HG03196 (cell line): ENCODE measurements around the gene ERI2.
"Not testable (repeated sequence)": the region's sequence is repeated elsewhere in the genome, so short reads cannot be mapped to it uniquely, and the experiment has no call there.

Experiments used
- ATAC-seq: cut with Tn5 transposase; IDR thresholded peaks from one replicate; pipeline ENCODE4 v1.9.1; 2021; ENCODE audit not compliant: unreplicated experiment

Gene ERI2

GRCh38 chr16:20821682-20822081 lies 15.4 kb upstream of the ERI2 start:
- ATAC-seq: no peak

- ATAC-seq: no peak
Observed at GRCh38 chr16:20818929-20819585, 12.8 kb upstream of the ERI2 start.

- no peak for ATAC-seq
Observed at GRCh38 chr16:20814784-20815183, 8.5 kb upstream of the ERI2 start.

- no peak for ATAC-seq
Observed at GRCh38 chr16:20812510-20812909, 6.2 kb upstream of the ERI2 start.

- no peak for ATAC-seq
Observed at GRCh38 chr16:20811889-20812439, 5.7 kb upstream of the ERI2 start.

- no peak for ATAC-seq
Observed at GRCh38 chr16:20807862-20808261, 1.6 kb upstream of the ERI2 start.

GRCh38 chr16:20805684-20806167 lies 546 bp downstream of the ERI2 start:
- ATAC-seq: not testable (repeated sequence)

GRCh38 chr16:20803561-20804214 lies 2.6 kb downstream of the ERI2 start:
- ATAC-seq: no peak

GRCh38 chr16:20803192-20803560 lies 3.1 kb downstream of the ERI2 start:
- ATAC-seq: no peak

- no peak for ATAC-seq
Observed at GRCh38 chr16:20801278-20801677, 5.0 kb downstream of the ERI2 start.

- ATAC-seq: no peak
Observed at GRCh38 chr16:20799599-20799998, 6.7 kb downstream of the ERI2 start.

GRCh38 chr16:20798364-20798763 lies 7.9 kb downstream of the ERI2 start:
- no peak for ATAC-seq

GRCh38 chr16:20791923-20792612 lies 14.2 kb downstream of the ERI2 start:
- ATAC-seq: no peak

- ATAC-seq: no peak
Observed at GRCh38 chr16:20789130-20789529, 17.1 kb downstream of the ERI2 start.

- no peak for ATAC-seq
Observed at GRCh38 chr16:20784204-20784603, 22.1 kb downstream of the ERI2 start.

GRCh38 chr16:20782470-20782869 lies 23.8 kb downstream of the ERI2 start:
- no peak for ATAC-seq

GRCh38 chr16:20781697-20782096 lies 24.6 kb downstream of the ERI2 start:
- ATAC-seq: no peak

GRCh38 chr16:20774703-20775362 lies 31.4 kb downstream of the ERI2 start:
- ATAC-seq: no peak

GRCh38 chr16:20773679-20774078 lies 32.6 kb downstream of the ERI2 start:
- ATAC-seq: no peak

GRCh38 chr16:20768818-20769217 lies 37.5 kb downstream of the ERI2 start:
- no peak for ATAC-seq

- ATAC-seq: no peak
Observed at GRCh38 chr16:20768121-20768520, 38.2 kb downstream of the ERI2 start.
